T-helper 9 cell (primary cell): ENCODE data around the gene ZNF853.

Experiments
- DNase-seq: peaks from one replicate; pipeline ENCODE4 v3.0.0-alpha.2; 2020

Gene ZNF853

DNA sequence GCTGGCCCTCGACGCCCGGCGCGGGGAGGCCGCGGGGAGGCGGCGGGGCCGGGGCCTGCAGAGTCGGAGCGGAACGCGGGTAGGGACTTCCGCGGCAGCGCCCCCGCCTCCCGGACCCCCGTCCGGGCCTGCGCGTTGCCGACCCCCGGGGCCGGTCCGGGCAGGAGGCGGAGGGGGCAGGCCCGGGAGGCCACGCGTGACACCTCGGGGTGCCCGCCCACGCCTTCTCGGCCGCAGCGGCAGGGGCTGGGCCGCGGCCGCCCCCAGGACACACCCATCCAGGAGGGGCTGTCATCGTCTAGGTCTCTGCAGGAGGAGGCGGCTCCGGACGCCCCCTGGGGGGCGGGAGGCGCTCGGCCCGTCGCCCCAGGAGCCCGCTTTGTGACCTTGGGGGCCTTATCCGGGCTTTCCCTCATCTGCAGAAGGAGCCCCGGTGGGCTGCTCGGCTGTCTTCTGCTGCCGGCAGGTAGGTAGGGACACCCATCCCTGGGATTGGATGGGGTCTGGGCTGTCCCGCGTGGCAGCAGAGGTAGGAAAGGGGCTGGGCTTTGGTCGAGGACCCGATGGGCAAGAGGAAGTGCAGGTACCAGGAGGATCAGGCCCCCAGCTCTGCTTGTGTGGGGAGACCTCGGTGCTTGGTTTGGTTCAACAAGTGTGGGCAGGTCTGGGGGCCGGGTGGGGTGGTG, 22.3 kb downstream of the ZNF853 start:
- DNase-seq = peak; percentile 44

DNA sequence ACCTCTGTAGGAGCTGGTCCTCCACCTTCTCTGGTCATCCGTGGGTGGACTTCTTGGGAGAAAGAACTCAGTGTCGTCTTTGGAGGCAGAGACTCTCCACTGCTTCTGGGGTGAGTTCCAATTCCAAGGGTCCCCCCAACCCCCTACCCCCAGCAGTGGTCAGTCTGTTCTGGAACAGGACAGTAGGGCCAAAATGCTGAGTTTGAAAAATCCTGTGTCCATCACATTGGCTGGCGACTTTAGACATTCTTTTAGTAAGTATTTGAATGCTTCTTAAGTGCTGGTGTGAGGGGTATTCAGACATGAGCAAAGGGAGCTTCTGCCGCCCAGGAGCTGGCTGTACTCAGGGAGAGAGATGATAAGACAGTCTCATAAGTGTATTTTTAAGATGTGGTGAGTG, 23.6 kb downstream of the ZNF853 start:
- no peak for DNase-seq

DNA sequence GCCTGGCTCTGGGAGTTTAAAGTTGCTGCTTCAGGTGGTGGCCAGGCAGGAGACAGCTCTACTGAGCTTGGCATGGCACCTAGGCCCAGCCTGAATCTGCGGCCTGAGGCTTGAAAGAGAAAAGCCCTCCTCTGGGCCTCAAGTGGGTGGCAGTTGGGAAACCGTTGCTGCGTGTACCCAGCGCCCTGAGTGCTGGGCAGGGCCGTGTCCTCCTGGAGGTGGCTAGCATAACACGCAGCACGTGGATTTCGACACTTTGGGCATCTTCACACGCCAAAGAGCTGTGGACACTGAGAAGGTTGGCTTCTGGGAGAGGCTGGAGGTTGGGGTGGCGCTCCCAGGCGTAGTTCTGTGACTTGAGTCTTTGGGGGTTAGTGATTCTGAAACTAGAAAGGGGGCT, 24.2 kb downstream of the ZNF853 start:
- no peak for DNase-seq

DNA sequence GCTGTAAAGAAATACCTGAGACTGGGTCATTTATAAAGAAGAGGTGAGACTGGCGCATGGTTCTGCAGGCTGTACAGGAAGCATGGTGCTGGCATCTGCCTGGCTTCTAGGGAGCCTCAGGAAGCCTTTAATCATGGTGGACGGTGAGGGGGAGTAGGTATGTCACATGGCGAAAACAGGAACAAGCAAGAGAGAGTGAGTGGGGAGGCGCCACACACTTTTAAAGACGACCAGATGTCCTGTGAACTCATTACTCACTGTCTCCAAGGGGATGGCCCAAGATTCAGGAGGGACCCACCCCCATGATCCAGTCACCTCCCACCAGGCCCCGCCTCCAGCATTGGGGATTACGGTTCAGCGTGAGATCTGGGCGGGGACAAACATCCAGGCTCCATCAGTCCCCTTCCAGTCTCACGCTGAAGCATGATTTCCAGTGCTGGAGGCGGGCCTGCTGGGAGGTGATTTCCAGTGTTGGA, 24.9 kb downstream of the ZNF853 start:
- DNase-seq = no peak

DNA sequence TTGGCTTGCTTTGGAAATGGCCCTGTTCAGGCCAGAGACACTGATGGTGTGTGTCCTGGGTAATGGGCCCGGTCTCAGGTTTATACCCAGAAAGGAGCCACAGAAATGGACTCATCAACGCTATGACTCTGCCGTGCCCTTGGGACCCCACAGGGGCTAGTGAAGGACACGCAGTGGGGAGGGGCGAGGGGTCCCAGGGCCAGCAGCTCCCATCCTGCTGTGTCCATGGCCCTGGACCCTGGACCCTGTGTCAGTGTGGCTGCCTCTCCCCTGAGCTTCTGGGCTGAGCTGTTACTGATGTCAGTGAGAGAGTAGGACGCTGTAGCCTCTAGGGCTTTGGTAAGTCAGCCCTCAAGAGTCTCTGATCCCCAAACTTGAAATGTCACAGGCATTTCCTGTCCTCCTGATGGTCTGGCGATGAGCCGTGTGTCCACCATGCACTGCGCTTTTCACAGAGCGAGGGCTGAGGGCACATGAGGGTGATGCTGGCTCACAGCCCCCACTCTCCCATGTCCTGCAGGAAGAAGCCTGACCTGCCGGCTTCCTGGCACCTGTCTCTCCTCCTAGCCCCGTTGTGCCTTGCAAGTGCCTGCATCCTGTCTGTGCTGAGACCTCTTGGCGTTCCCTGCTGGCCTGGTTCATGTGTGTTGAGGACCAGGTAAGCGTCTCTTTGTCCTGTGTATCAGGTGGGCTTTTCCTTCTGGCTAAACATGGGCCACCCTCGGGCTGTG, 26.1 kb downstream of the ZNF853 start:
- no peak for DNase-seq

DNA sequence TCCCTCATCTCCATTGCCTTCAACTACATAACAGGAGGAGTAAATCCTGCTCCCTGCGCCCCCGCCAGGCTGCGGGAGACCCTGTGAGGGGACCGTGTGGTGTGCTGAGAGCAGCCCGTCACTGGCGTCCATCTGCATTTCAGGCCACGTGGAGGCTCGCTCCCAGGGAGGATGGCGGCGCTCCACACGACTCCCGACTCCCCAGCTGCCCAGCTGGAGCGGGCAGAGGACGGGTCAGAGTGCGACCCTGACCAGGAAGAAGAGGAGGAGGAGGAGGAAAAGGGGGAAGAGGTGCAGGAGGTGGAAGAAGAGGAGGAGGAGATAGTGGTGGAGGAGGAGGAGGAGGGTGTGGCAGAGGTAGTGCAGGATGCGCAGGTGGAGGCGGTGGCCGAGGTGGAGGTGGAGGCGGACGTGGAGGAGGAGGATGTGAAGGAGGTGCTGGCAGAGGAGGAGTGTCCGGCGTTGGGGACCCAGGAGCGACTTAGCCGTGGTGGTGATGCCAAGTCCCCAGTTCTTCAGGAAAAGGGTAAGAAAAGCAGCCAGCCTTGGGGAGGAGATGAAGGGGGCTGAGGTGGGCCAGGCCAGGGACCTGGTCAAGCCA, 26.9 kb downstream of the ZNF853 start:
- no peak for DNase-seq

DNA sequence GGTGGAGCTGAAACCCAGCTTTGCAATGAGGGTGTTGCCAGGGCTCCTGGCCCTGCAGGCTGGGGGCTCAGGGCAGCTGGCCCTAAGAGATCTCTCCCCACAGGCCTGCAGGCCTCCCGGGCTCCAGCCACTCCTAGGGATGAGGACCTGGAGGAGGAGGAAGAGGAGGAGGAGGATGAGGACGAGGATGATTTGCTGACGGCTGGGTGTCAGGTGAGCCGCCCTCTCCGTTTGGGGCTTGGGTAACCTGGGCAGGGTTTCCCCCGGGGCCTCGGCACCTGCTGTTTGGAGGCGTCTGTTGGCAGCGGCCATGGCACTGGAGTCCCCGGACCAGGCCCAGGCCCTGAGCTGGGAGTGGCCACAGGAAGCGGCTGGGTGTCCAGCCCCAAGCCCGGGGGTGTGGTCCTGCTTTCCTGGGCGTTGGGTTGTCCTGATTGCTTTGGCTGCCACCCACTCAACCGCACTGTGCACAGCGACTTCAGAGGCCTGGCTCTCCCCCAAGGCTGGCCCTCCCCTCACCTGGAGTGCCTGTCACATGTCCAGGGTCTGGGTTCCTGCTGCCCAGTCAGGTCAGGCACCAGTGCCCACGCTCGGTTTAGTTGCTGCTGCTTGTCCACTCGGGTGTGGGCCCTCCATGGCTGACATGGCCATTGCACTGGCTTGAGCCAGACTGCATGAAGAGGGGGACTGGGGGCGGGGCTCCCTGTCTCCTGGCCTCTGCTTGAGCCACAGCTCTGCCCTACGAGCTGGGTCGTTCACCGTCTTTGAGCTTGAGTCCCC, 27.6 kb downstream of the ZNF853 start:
- DNase-seq = no peak

DNA sequence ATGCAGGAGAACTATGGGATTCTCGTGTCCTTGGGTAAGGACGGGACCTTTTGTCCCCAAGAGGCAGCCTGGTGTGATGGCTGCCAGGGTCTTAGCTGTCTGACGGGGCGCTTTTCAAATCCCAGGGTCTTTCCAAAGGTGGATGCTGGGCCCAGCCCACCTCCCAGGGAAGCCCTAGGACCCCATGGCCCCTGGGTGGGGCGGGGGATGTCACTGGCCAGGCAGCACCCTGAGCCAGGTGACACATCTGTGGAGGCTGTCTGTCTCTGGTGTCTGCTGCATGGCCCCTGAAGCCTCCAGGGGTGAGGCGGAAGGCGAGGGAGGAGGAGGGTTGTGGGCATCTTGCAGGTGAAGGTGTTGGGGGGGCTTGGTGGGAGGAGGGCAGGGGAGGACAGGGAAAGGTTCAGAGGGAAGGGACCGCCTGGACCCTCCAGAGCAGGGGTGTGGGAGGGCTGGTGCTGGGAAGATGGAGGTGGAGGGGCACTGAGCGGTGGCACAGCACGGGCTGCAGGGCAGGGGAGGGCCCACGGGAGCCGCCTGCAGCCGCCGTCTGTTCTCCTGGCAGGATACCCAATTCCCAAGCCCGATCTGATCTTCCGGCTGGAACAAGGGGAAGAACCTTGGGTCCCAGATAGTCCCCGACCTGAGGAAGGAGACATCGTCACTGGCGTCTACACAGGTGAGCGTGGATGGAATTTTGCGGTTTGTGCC, 28.7 kb downstream of the ZNF853 start:
- DNase-seq = no peak

DNA sequence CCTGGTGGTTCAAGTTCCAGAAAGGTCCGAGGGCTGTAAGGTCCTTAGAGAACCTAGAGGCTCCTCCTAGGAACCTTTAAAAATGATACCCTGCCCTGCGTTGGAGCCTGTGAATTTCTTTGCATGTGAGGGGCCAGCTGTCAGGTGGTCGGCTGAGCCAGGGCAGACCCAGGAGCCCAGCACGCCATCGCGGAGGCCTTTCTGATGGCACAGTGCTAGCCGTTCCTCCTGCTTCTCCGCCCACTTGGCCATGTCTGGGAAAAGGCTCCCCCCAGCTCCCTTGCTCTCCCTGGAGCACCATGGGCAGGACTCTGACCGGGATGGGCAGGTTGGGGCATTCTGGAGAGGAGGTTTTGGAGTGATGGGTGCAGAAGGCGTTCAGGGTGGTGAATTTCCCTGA, 29.3 kb downstream of the ZNF853 start:
- DNase-seq = no peak

DNA sequence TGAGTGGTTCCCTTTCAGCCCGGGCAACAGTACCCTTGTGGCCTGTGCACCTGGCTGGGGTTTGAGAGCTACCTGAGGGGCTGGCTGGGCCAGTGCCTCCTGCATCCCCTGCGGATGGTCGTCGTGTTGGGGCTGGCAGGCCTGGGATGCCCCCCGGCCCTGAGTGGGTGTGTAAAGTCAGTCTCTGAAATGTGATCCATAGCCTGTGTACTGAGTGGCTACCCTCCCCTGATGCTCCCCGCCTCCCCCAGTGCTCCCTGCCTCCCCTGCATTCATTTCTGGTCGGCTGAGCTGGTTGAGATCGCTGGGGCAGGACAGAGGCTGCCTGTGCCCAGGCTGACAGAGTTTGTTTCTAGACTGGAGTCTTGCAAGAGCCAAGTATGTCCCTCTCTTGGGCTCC, 31.1 kb downstream of the ZNF853 start:
- DNase-seq = no peak

DNA sequence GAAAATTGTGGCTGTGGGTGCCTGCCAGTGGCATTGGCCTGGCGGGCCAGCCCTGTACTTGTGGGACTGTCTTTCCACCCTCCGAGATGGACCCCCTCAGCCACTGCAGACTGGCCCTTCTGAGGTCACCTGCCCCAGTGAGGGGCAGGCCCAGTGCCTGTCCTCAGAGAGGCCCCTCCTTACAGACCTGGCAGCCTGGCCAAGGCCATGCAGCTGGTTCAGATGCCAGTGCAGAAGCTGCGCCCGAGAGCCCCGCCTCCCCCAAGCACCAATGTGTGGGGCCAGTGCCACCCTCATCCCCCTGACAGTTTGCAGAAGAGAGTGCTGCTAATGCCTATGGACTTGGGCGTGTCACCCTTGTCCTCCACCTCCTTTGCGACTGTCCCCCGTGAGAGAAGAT, 31.7 kb downstream of the ZNF853 start:
- no peak for DNase-seq

DNA sequence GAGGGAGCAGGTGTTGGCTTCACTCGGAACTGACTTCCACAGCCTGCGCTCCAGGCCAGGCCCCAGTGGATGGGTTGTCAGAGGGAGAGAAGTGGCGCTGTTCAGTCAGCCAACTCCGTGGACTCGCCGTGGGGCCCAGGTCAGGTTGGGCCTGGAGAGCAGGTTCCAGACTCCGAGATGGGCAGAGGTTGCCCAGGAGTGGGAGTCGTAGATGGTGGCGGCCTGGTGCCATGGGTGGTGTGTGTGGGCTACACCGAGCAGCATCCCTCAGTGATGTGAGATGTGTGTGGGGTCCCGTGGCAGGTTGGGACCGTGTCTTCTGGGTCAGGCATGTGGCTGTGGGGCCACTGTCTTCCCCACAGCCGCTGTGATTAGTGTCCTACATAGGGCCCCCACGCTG, 32.1 kb downstream of the ZNF853 start:
- DNase-seq = no peak

DNA sequence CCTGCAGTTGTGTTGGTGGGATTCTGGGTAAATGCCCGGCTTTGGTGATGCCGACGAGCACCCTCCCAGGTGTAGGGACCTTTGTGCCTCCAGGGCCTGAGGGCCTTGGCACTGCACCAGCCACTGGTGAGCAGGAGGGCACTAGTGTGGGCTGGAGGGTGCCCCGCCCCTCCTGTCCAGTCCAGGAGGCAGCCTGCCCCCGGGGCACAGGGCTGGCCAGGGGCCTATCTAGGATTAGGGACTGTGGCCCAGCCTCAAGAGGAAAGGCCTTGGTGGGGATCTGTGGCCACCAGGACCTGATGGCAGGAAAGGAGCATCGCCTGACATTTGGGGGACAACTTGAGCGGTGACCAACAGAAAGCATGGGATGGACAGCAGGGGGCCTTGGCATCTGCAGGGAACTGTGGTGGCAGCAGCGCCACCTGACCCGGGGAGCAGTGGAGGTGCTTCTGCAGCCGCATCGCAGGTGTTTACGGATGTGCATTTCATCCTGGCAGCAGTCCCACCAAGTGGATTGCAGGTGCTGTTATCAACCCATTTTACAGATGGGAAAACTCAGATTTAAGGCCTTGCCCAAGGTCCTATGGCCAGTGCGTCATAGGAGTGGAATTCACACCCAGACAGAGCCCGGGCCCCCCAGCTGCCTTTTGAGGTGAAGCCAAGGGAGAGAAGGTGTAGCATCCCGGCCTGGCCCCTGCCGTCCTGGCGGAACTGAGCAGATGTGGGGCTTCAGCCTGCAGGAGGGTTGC, 32.8 kb downstream of the ZNF853 start:
- no peak for DNase-seq

DNA sequence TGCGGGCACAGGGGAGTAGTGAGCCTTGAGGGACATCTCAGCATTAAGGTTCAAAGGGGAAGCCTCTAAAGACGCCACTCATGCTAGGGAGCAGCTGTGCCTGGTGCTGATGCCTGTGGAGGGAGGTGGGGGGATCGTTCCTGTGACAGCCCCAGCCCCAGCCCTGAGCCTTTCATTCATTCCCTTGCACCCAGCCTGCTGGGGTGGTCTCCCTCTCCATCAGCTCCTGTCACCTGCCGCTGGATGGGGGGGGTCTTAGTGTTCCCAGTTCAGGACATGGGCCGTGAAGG, 33.4 kb downstream of the ZNF853 start:
- DNase-seq = no peak

DNA sequence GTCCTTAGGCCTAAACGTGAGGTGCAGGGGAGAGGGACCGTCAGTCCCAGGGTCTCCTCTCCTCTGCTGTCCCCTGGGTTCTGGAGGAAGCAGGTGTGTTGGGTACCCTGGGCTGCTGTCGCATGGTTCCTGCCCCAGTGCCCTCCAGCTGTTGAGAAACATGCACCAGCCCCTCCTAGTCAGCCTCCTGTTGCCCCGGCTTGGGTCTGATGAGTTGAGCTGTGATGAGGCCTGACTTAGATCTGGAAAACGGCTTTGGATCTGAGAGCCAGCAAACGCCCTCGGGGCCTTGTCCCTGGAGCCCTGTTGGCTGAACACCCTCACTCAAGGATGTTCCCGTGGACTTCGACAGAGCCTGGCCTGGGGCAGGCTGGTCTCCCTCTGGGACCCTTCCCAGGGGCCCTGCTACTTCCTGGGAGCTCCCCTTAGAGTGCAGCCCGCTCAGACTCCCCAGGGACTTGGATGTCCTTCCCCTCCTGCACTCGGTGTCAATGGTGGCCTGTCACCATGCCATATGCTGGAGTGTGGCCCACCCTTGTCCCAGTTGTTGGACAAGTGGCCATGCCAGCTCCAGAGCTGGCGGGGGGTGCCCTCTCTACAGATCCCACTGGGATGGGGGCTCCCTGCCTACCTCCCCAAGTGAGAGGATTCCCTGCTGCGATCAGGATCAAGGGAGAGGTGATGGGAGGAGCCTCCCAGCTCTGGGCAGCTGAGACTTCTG, 34.0 kb downstream of the ZNF853 start:
- DNase-seq = no peak

DNA sequence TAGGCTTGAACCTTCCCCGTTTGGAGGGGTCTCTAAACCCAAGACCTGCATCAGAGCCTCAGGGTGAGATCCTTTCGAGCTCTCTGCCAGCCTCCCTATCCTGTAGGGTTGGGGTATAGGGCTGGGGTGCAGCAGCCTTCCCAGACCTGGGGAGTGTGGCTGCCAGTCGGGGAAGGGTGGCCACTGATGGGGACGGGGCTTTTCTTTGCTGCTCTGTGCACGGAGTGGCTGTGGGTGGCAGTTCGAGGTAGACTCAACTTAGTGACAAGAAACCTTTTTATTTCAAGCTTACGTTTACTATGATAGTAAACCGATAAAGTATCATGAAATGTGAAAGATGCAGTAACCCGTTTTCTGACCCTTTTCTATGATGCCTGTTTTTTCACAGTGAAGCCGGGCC, 34.7 kb downstream of the ZNF853 start:
- no peak for DNase-seq

DNA sequence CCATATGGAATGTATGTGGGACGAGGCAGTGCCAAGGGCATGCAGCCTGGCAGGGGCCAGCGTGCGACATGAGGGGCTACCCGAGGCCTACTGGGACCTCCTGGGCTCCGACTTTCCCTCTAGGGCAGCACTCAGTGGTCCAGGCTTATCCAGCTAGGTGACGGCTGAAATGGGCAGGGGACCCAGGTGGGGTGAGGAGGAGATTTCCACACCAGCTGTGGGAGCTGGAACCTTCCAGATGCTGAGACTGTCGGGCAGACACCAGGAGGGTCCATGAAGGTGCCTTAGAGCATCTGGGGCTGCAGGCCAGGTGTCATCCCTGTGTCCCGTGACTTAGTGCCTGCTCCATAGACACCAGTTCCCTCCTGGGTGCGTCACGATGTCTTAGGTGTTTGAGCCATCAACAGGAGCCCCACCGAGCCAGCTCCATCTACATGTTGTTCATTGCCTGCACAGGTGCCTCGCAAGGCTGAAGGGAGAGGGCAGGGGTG, 35.2 kb downstream of the ZNF853 start:
- DNase-seq = no peak

DNA sequence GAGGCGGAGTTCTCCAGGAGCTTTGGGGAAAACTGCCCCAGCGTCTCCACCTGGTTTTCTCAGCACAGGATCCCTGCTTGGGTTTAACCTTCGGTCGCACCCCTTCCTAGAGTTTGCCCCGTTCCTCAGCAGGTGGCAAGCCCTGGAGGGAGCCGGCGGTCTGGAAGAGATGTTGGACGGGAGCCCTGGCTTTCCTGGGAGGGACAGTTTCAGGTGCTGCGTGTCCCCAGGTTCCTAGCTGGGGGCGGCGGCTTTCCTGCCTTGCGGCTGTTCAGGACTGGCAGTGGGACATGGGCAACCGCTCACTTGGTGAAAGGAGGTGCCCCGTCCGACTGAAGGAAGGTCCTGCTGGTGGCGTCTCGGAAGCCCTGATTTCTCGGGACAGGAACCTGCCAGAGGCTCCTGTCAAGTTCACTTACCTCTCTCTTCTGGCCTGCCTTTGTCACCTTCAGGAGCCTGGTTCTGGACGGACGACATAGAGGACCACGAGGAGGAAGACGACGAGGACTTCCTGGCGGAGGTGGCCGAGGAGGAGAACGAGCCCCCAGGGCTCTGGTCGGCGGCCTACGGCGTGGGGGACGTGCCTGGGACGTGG, 36.5 kb downstream of the ZNF853 start:
- no peak for DNase-seq

DNA sequence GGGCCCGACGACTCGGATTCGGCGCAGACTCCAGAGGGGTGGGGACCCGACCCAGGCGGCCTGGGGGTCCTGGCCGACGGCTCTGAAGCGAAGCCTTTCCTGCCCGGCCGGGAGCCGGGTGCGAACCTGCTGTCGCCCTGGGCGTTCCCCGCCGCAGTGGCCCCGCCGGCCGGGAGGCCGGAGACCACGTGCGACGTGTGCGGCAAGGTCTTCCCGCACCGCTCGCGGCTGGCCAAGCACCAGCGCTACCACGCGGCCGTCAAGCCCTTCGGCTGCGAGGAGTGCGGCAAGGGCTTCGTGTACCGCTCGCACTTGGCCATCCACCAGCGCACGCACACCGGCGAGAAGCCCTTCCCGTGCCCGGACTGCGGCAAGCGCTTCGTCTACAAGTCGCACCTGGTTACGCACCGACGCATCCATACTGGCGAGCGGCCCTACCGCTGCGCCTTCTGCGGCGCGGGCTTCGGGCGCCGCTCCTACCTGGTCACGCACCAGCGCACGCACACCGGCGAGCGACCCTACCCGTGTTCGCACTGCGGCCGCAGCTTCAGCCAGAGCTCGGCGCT, 37.1 kb downstream of the ZNF853 start:
- no peak for DNase-seq
